Chondrocyte (in vitro differentiated cells): Measurements from ENCODE around the gene ZNF385A. TPM values are rescaled to one million over a fixed set of nuclear protein-coding genes. Genes with fewer than 3 reads are reported as not detected.

Experiments used
- DNase-seq: peaks from one replicate; pipeline ENCODE4 v3.0.0; 2021; ENCODE audit warnings: mixed read lengths, low spot score
- H3K27ac Mint-ChIP-seq: one replicate; pipeline ENCODE4 v1.8.0; 2021; ENCODE audit warnings: mild to moderate bottlenecking, moderate library complexity, mixed read lengths; ENCODE audit not compliant: unreplicated experiment
- H3K27me3 Mint-ChIP-seq: 2 replicates; pipeline ENCODE4 v1.8.0; 2021; ENCODE audit warnings: low read depth, mixed read lengths
- H3K36me3 Mint-ChIP-seq: 2 replicates; pipeline ENCODE4 v1.8.0; 2021; ENCODE audit warnings: low read depth, mixed read lengths
- H3K4me1 Mint-ChIP-seq: 2 replicates; pipeline ENCODE4 v1.8.0; 2021; ENCODE audit warnings: low read depth, mild to moderate bottlenecking, mixed read lengths
- H3K4me3 Mint-ChIP-seq: one replicate; pipeline ENCODE4 v1.8.0; 2021; ENCODE audit warnings: mild to moderate bottlenecking, moderate library complexity, mixed read lengths; ENCODE audit not compliant: unreplicated experiment
- H3K9me3 Mint-ChIP-seq: 2 replicates; pipeline ENCODE4 v1.8.0; 2021; ENCODE audit warnings: low read depth, mixed read lengths
- total RNA-seq: library from RNA; stranded (reverse); gene quantifications from 3 replicates; pipeline ENCODE4 v1.2.1, GENCODE V29; 2021
- TF ChIP-seq, protein P1 (sequence below): fragments of 200-600 bp; sonication (generic); IDR thresholded peaks from 2 replicates; pipeline ENCODE4 v1.5.0; 2021; ENCODE audit warnings: antibody characterized with exemption, mild to moderate bottlenecking, moderate library complexity

Gene ZNF385A
- total RNA-seq, 1 donor from 2014 or later, result 6.8 TPM

DNA sequence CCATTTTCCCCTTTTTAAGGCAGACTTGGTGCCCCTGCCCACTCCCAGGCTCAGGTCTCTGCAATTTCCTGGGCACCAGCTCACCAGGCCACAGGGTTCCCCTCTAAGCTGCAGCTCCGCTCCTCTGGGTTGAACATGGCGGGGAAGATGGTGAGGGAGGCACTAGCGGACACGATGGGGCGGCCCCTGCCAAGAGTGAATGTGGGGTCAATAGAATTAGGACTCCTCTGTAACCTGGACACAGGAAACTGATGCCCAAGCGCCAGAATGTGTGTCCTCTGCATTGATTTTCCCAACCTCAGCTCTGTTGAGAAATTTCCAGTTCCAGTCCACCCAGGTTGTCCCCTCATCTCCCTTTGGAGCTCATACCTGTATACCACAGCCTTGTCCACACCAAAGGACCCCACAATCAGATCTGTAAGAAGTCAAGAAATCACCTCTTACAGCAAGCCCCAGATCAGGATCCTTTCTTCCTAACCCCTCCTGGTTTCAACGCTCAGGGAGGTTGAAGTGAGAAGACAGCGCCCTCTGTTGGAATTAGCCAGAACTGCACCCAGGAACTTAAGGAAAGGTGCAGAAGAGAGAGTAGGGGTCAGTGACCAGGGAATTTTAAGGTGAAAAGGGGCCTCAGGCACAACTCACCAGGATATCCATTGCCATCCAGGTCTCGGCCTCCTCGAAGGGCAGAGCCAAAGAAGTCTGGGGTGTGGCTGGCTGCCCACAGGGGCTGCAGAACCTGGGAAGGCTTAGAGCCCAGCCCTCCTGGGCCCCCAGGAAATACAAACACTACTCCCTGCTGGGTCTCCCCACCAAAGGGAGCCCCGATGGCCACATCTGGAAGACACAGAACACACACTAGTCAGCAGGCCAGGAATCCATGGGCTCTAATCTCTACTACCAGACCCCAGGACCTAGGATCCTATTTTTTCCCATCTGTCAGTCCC, 19.8 kb upstream of the ZNF385A start:
- peaks cover 37% of the 10 kb centered on the region for H3K36me3 Mint-ChIP-seq
- no peak overlapping the region for H3K4me3 Mint-ChIP-seq
- no peaks in the 10 kb centered on the region for H3K9me3 Mint-ChIP-seq
- H3K4me1 Mint-ChIP-seq, result peaks cover under 1% of the 10 kb centered on the region
- TF ChIP-seq, protein P1, sequence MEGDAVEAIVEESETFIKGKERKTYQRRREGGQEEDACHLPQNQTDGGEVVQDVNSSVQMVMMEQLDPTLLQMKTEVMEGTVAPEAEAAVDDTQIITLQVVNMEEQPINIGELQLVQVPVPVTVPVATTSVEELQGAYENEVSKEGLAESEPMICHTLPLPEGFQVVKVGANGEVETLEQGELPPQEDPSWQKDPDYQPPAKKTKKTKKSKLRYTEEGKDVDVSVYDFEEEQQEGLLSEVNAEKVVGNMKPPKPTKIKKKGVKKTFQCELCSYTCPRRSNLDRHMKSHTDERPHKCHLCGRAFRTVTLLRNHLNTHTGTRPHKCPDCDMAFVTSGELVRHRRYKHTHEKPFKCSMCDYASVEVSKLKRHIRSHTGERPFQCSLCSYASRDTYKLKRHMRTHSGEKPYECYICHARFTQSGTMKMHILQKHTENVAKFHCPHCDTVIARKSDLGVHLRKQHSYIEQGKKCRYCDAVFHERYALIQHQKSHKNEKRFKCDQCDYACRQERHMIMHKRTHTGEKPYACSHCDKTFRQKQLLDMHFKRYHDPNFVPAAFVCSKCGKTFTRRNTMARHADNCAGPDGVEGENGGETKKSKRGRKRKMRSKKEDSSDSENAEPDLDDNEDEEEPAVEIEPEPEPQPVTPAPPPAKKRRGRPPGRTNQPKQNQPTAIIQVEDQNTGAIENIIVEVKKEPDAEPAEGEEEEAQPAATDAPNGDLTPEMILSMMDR, result peak; percentile 95
- DNase-seq, result no peak
- no peaks in the 10 kb centered on the region for H3K27me3 Mint-ChIP-seq
- no peak overlapping the region for H3K27ac Mint-ChIP-seq

GRCh38 chr12:54401119-54401518, 16.6 kb upstream of the ZNF385A start:
- Mint-ChIP-seq H3K4me3 (no peak overlapping the region), H3K4me1 (peaks cover 3% of the 10 kb centered on the region), H3K9me3 (no peaks in the 10 kb centered on the region), H3K27ac (no peak overlapping the region), H3K27me3 (no peaks in the 10 kb centered on the region), H3K36me3 (peaks cover 42% of the 10 kb centered on the region)
- TF ChIP-seq, protein P1, result no peak
- DNase-seq, result no peak

DNA sequence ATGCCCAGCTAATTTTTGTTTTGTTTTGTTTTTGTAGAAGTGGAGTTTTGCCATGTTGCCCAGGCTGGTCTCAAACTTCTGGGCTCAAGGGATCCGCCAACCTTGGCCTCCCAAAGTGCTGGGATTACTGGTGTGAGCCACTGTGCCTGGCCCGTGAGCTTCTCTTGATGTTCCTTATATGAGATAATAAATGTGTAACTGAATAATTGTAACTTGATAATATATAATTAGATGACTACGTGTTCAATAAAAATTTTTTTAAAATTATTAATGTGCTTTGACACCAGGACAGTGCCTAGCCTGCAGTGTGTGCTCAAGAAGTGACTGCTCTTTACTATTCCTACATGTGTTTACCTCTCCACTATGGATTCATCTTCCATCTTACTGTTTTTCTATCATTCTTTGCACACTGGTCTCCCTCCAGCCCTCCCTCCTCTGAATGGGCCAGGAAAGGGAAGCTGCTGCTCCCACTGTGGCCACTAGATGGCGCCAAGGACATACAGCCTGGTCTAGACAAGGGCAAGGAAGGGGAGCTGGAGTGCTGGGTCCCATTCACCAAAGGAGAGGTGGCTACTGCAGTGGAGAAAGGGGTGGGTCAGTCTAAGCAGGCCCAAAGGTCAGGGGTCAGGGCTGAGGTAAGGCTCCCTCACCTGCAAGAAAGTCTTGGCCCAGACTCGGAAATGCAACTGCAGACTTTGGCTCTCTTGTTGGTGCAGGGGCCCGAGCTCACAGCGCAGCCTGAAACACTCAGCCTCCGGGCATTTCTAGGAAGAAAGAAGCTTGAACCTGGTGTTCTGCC, 14.7 kb upstream of the ZNF385A start:
- H3K36me3 Mint-ChIP-seq, result peaks cover 40% of the 10 kb centered on the region
- no peaks in the 10 kb centered on the region for H3K9me3 Mint-ChIP-seq
- H3K4me1 Mint-ChIP-seq, result peaks cover 3% of the 10 kb centered on the region
- peak overlapping the region; percentile 23 for H3K27ac Mint-ChIP-seq
- no peak overlapping the region for H3K4me3 Mint-ChIP-seq
- no peak for DNase-seq
- no peaks in the 10 kb centered on the region for H3K27me3 Mint-ChIP-seq
- TF ChIP-seq, protein P1, result peak; percentile 98

- Mint-ChIP-seq H3K36me3 (peaks cover 39% of the 10 kb centered on the region), H3K27me3 (no peaks in the 10 kb centered on the region), H3K4me3 (no peak overlapping the region), H3K4me1 (peaks cover 3% of the 10 kb centered on the region), H3K9me3 (no peaks in the 10 kb centered on the region), H3K27ac (no peak overlapping the region)
- no peak for DNase-seq
- TF ChIP-seq, protein P1, result no peak
These were observed 13.7 kb upstream of the ZNF385A start for GRCh38 chr12:54398218-54398617.

- Mint-ChIP-seq H3K9me3 (no peaks in the 10 kb centered on the region), H3K4me1 (peaks cover 3% of the 10 kb centered on the region)
These were observed 12.6 kb upstream of the ZNF385A start for GRCh38 chr12:54397157-54397556.

More at GRCh38 chr12:54397157-54397556, 12.6 kb upstream of the ZNF385A start:
- Mint-ChIP-seq H3K27me3 (no peaks in the 10 kb centered on the region), H3K27ac (no peak overlapping the region), H3K36me3 (peaks cover 36% of the 10 kb centered on the region), H3K4me3 (no peak overlapping the region)
- TF ChIP-seq, protein P1, result no peak
- no peak for DNase-seq
